SU-DHL-6 (cell line): ENCODE data around the gene IGIP.

ENCODE experiments used
- H2AFZ ChIP-seq: fragments of 200-600 bp; sonication (generic); 2 replicates; pipeline ENCODE4 v1.6.1; 2014; ENCODE audit warnings: low read depth, mild to moderate bottlenecking, moderate library complexity, mixed read lengths, antibody characterized with exemption, low read length; ENCODE audit not compliant: severe bottlenecking
- H3F3A ChIP-seq: fragments of 200-600 bp; shearing (Covaris generic); 2 replicates; pipeline ENCODE4 v1.6.0; 2016; ENCODE audit warnings: antibody characterized with exemption, mild to moderate bottlenecking; ENCODE audit not compliant: insufficient read depth
- H3K27ac ChIP-seq: fragments of 200-600 bp; sonication (generic); 2 replicates; pipeline ENCODE4 v1.5.1; 2016; ENCODE audit warnings: low read depth, mild to moderate bottlenecking, low read length, moderate library complexity, mixed read lengths
- H3K27me3 ChIP-seq: fragments of 200-600 bp; sonication (generic), shearing (Covaris generic); 2 replicates; pipeline ENCODE4 v1.6.0; 2014; ENCODE audit warnings: mild to moderate bottlenecking, low read length
- H3K36me3 ChIP-seq: fragments of 200-600 bp; sonication (generic); 2 replicates; pipeline ENCODE4 v1.6.1; 2014; ENCODE audit warnings: mild to moderate bottlenecking, low read length, mixed read lengths
- H3K4me2 ChIP-seq: fragments of 300-600, 200-600 bp; shearing (Covaris generic), sonication (generic); 2 replicates; pipeline ENCODE4 v1.6.0; 2014; ENCODE audit warnings: low read length, low read depth, mild to moderate bottlenecking; ENCODE audit not compliant: poor library complexity, severe bottlenecking
- H3K4me3 ChIP-seq: fragments of 200-600 bp; sonication (generic); 2 replicates; pipeline ENCODE4 v1.5.1; 2014; ENCODE audit warnings: antibody characterized with exemption, low read length, mild to moderate bottlenecking, mixed read lengths; ENCODE audit not compliant: insufficient read depth, poor library complexity, severe bottlenecking
- H3K79me2 ChIP-seq: fragments of 200-600 bp; sonication (generic); 2 replicates; pipeline ENCODE4 v1.6.1; 2014; ENCODE audit warnings: mild to moderate bottlenecking, low read length, moderate library complexity; ENCODE audit not compliant: insufficient read depth
- H3K9ac ChIP-seq: fragments of 200-600 bp; sonication (generic); 2 replicates; pipeline ENCODE4 v1.7.0; 2014; ENCODE audit warnings: mild to moderate bottlenecking, low read length
- H3K9me2 ChIP-seq: fragments of 200-600 bp; sonication (generic); replicated peaks from 2 replicates; pipeline ENCODE4 v1.6.1; 2014; ENCODE audit warnings: low read length; ENCODE audit not compliant: insufficient read depth
- H3K9me3 ChIP-seq: fragments of 200-600 bp; sonication (generic); 2 replicates; pipeline ENCODE4 v1.6.1; 2014; ENCODE audit warnings: low read length, mixed read lengths; ENCODE audit not compliant: insufficient read depth
- H4K20me1 ChIP-seq: fragments of 200-600 bp; sonication (generic); 2 replicates; pipeline ENCODE4 v1.6.1; 2014; ENCODE audit warnings: low read depth, mild to moderate bottlenecking, antibody characterized with exemption, low read length, moderate library complexity, mixed read lengths
- EZH2phosphoT487 ChIP-seq: fragments of 200-600 bp; sonication (generic), shearing (Covaris generic); conservative IDR thresholded peaks from 2 replicates; pipeline ENCODE4 v1.6.1; 2018; ENCODE audit warnings: mild to moderate bottlenecking, antibody characterized with exemption, low read length, moderate library complexity, mixed read lengths
- TF ChIP-seq, protein P1 (sequence below): fragments of 200-600 bp; sonication (generic); IDR thresholded peaks from one replicate; pipeline ENCODE4 v1.5.1; 2017; ENCODE audit warnings: antibody characterized with exemption, mild to moderate bottlenecking, low read length, moderate library complexity; ENCODE audit not compliant: insufficient read depth, poor library complexity, severe bottlenecking

Gene IGIP

DNA sequence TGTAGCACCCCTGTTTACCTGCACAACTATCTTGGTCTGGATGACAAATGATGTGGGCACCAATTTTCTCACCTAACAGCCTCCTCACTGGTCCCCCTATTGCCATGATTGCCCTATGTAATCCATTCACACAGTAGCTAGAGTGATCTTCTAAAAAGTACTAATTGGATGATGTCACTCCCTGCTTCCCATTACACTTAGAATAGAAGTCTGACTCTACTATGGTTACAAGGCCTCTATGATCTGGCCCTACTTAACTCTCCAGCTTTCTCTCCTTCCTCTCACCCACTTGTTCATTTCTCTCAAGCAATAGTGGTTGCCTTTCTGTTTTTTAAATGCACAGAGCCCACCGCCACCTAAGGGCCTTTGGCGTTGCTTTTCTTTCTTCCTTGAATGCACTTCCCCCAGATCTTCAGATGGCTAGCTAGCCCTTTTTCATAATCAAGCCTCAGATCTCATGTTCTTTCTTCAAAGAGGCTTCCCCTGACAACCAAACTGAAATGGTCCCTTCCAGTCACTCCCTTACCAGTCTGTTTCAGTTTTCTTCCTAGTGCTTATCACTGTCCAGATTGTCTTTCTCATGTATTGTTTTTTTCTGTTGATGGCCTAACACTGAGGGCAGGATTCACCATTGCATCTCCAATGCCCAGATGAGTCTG lies 8.7 kb downstream of the IGIP start:
- H3F3A ChIP-seq, result no peaks in the 10 kb centered on the region
- H3K79me2 ChIP-seq, result no peaks in the 10 kb centered on the region
- TF ChIP-seq, protein P1, sequence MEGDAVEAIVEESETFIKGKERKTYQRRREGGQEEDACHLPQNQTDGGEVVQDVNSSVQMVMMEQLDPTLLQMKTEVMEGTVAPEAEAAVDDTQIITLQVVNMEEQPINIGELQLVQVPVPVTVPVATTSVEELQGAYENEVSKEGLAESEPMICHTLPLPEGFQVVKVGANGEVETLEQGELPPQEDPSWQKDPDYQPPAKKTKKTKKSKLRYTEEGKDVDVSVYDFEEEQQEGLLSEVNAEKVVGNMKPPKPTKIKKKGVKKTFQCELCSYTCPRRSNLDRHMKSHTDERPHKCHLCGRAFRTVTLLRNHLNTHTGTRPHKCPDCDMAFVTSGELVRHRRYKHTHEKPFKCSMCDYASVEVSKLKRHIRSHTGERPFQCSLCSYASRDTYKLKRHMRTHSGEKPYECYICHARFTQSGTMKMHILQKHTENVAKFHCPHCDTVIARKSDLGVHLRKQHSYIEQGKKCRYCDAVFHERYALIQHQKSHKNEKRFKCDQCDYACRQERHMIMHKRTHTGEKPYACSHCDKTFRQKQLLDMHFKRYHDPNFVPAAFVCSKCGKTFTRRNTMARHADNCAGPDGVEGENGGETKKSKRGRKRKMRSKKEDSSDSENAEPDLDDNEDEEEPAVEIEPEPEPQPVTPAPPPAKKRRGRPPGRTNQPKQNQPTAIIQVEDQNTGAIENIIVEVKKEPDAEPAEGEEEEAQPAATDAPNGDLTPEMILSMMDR, result no peak
- no peaks in the 10 kb centered on the region for H3K9me3 ChIP-seq
- H3K27me3 ChIP-seq, result no peaks in the 10 kb centered on the region
- H3K4me3 ChIP-seq, result no peak overlapping the region
- no peak overlapping the region for H3K4me2 ChIP-seq
- no peaks in the 10 kb centered on the region; the same call in 1 of the 2 replicates for H4K20me1 ChIP-seq
- no peak overlapping the region for H2AFZ ChIP-seq
- H3K36me3 ChIP-seq, result no peaks in the 10 kb centered on the region
- H3K9me2 ChIP-seq, result no peaks in the 10 kb centered on the region
- H3K27ac ChIP-seq, result no peak overlapping the region
- no peak overlapping the region for H3K9ac ChIP-seq

DNA sequence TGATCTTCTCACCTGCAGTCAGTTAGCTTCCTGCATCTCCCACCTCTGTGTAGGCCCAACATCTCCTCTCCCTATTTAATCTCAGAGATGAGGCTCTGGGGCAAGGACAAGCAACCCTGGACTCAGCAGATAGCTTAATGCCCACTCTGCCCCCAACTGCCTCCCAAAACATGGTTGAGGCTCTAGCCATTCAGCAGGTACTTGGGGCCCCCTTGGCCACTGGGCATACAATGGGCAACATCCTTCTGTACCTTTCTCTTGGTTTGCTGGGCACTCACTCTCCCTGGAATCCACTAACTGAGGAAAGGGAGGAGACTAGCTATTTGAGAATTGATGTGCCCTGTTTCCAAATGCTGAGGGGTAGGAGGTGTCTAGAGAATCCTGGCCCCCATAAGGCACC lies 9.4 kb downstream of the IGIP start:
- H3K9ac ChIP-seq, result no peak overlapping the region
- no peaks in the 10 kb centered on the region for H3K79me2 ChIP-seq
- no peaks in the 10 kb centered on the region for H3K9me3 ChIP-seq
- no peak overlapping the region for H2AFZ ChIP-seq
- H3K9me2 ChIP-seq, result no peaks in the 10 kb centered on the region
- no peak overlapping the region for H3K4me2 ChIP-seq
- no peaks in the 10 kb centered on the region for H3K36me3 ChIP-seq
- H3K4me3 ChIP-seq, result no peak overlapping the region
- H3K27me3 ChIP-seq, result no peaks in the 10 kb centered on the region
- no peak for TF ChIP-seq EZH2phosphoT487
- H4K20me1 ChIP-seq, result no peaks in the 10 kb centered on the region; the same call in 1 of the 2 replicates
- no peaks in the 10 kb centered on the region for H3F3A ChIP-seq
- H3K27ac ChIP-seq, result no peak overlapping the region

DNA sequence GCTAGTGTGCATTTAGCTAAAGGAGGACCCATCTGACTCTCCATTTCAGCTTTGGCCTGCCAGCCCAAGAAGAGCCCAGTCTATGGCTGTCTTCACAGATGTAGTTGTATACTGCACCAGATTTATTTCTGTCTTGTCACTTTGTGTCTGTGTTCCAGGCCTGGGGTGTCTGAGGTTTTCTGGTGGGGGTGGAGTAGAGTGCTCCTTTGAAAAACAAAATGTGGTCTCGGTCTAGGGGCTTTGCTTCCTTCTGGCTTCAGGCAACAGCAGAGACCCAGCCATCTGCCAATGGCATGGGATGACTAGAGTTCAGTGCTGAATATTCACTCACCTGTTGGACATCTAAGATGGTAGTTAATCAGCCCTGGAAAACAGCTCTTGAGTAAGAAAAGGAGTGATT lies 10.9 kb downstream of the IGIP start:
- no peaks in the 10 kb centered on the region for H3K9me3 ChIP-seq
- no peak overlapping the region for H3K4me2 ChIP-seq
- H3K9ac ChIP-seq, result no peak overlapping the region
- no peak overlapping the region for H3K27ac ChIP-seq
- no peaks in the 10 kb centered on the region for H3F3A ChIP-seq
- TF ChIP-seq EZH2phosphoT487, result no peak
- TF ChIP-seq, protein P1, result no peak
- H4K20me1 ChIP-seq, result no peaks in the 10 kb centered on the region; the same call in 1 of the 2 replicates
- H3K79me2 ChIP-seq, result no peaks in the 10 kb centered on the region
- H3K9me2 ChIP-seq, result no peaks in the 10 kb centered on the region
- no peaks in the 10 kb centered on the region for H3K27me3 ChIP-seq
- no peak overlapping the region for H2AFZ ChIP-seq
- H3K4me3 ChIP-seq, result no peak overlapping the region
- no peaks in the 10 kb centered on the region for H3K36me3 ChIP-seq

DNA sequence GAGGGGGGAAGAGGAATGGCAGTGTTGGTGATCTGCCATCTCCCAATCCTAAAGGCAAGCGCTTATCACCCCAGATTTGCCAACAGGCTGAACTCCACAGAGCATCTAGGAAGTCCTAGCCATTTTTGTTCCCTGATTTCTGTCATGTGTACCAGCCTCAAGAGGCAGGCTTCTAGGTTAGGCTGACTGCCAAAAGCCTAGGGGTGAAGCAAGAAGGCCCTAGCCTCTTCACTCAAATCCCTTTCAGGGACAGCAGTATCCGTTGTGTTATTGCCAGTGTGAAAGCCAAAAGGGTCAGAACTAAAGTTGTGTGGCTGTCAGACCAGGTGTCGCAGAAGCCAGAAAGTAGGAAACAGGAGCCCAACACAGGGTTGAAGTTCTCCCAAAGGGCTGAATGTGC lies 14.7 kb downstream of the IGIP start:
- H3K9ac ChIP-seq, result no peak overlapping the region
- no peaks in the 10 kb centered on the region for H3K9me3 ChIP-seq
- H3K9me2 ChIP-seq, result no peaks in the 10 kb centered on the region
- no peaks in the 10 kb centered on the region for H3K27me3 ChIP-seq
- no peak overlapping the region for H3K27ac ChIP-seq
- TF ChIP-seq, protein P1, result no peak
- no peak for TF ChIP-seq EZH2phosphoT487
- H3K79me2 ChIP-seq, result no peaks in the 10 kb centered on the region
- no peaks in the 10 kb centered on the region for H3K36me3 ChIP-seq
- no peaks in the 10 kb centered on the region for H3F3A ChIP-seq
- no peak overlapping the region for H2AFZ ChIP-seq
- no peak overlapping the region for H3K4me2 ChIP-seq
- H3K4me3 ChIP-seq, result no peak overlapping the region
- H4K20me1 ChIP-seq, result no peaks in the 10 kb centered on the region; the same call in 1 of the 2 replicates
